Body of pancreas (tissue), 4 donors: ENCODE data around the gene NECTIN1.

Experiments used
- CTCF ChIP-seq, 7 experiments: fragments of 450-650 bp in 4 of 7; fragments of 200-600 bp in 3 of 7; sonication (generic) in 3 of 7; IDR thresholded peaks; one replicate each; pipeline ENCODE4 v1.5.1; 2016 to 2019; ENCODE audit warnings: antibody characterized with exemption in 7 of 7
- POLR2A ChIP-seq, 3 donors: fragments of 450-650 bp; IDR thresholded peaks; one replicate each; pipeline ENCODE4 v1.6.1; 2016; ENCODE audit warnings: antibody characterized with exemption in 3 of 3, mild to moderate bottlenecking in 2 of 3

DNA sequence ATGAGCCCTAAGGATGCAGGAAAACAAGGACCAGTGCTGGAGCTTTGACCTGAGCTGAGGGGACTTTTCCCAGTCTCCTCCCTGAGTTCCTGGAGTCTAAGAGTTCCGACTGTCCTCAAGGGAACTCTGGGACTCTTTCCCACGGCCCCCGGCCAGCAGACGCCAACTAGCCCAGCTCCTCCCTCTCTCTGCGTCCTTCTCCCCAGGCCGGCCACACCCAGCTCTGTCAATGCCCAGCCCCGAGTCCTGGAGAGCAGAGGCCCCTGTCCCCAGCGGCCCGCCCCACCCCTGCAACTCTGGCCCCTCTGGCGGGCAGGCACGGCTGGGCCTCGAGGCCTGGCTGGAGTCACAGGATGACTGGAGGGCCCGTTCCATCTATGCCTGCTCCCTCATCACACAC lies 29.8 kb downstream of the NECTIN1 start:
- no peak for TF ChIP-seq CTCF (IDR thresholded peaks at IDR 0.05)
- no peak for TF ChIP-seq POLR2A (IDR thresholded peaks at IDR 0.05)
